Measurements from ENCODE around the gene KIAA0825. TPM values are rescaled to one million over a fixed set of nuclear protein-coding genes. Genes with fewer than 3 reads are reported as not detected.

KIAA0825 gene
- polyA plus RNA-seq, 3 donors: 0.56 to 1.3 (median 0.89) TPM

GRCh38 chr5:94228791-94229190 lies 389.6 kb downstream of the KIAA0825 start:
- peaks cover 1 to 15% (median 4%) of the 10 kb centered on the region in 7 donors for H3K9me3 Mint-ChIP-seq
- no peaks in the 10 kb centered on the region for H3K79me2 ChIP-seq (ENCODE audit: insufficient read depth, low read length)
- no peak overlapping the region for H3K4me3 ChIP-seq (replicated peaks in 1 of 3; ENCODE audit: low read depth in 2 of 3, low read length in 3 of 3)
- no peak overlapping the region for H3K27ac Mint-ChIP-seq
- no peak for DNase-seq
- intact Hi-C loops (cut with micrococcal nuclease): no loop called here
- H3K4me2 ChIP-seq (replicated peaks; ENCODE audit: extremely low read depth, low read length, poor library complexity, severe bottlenecking): no peak overlapping the region
- H4K20me1 ChIP-seq (ENCODE audit: insufficient read depth, low read length): no peaks in the 10 kb centered on the region
- H3K4me1 ChIP-seq (ENCODE audit: control insufficient read depth in 1 of 2, insufficient read depth in 2 of 2, low read length in 2 of 2): no peaks in the 10 kb centered on the region
- TF ChIP-seq CTCF (IDR thresholded peaks at IDR 0.05): no peak
- H3K27me3 Mint-ChIP-seq (ENCODE audit: low read depth in 3 of 3): no peaks in the 10 kb centered on the region
- no peak overlapping the region for H3K9ac ChIP-seq (ENCODE audit: insufficient read depth, low read length, poor library complexity, severe bottlenecking)
- no peak overlapping the region for H3K27ac ChIP-seq (ENCODE audit: low read depth in 1 of 2, low read length in 2 of 2)
- no peaks in the 10 kb centered on the region for H3K27me3 ChIP-seq (ENCODE audit: control insufficient read depth in 2 of 2, insufficient read depth in 2 of 2, low read length in 2 of 2)
- H3K9me3 ChIP-seq (replicated peaks in 1 of 2; ENCODE audit: control insufficient read depth in 1 of 2, insufficient read depth in 1 of 2, low read length in 2 of 2): no peaks in the 10 kb centered on the region
- H2AFZ ChIP-seq (ENCODE audit: insufficient read depth, low read depth, low read length, poor library complexity, severe bottlenecking): no peak overlapping the region
- H3K4me1 Mint-ChIP-seq: no peaks in the 10 kb centered on the region
- no peak overlapping the region for H3K4me3 Mint-ChIP-seq
- H3K36me3 ChIP-seq (replicated peaks in 1 of 2; ENCODE audit: control insufficient read depth in 1 of 2, insufficient read depth in 2 of 2, low read length in 2 of 2): no peaks in the 10 kb centered on the region
- H3K36me3 Mint-ChIP-seq: no peaks in the 10 kb centered on the region

GRCh38 chr5:94223235-94223634 lies 395.2 kb downstream of the KIAA0825 start:
- no peak overlapping the region for H3K27ac Mint-ChIP-seq

More at GRCh38 chr5:94223235-94223634, 395.2 kb downstream of the KIAA0825 start:
- no peaks in the 10 kb centered on the region for H3K36me3 ChIP-seq (replicated peaks in 1 of 2; ENCODE audit: control insufficient read depth in 1 of 2, insufficient read depth in 2 of 2, low read length in 2 of 2)
- H3K4me1 ChIP-seq (ENCODE audit: control insufficient read depth in 1 of 2, insufficient read depth in 2 of 2, low read length in 2 of 2): no peaks in the 10 kb centered on the region
- no peaks in the 10 kb centered on the region for H3K9me3 ChIP-seq (replicated peaks in 1 of 2; ENCODE audit: control insufficient read depth in 1 of 2, insufficient read depth in 1 of 2, low read length in 2 of 2)
- no peak for DNase-seq
- H3K4me1 Mint-ChIP-seq: no peaks in the 10 kb centered on the region
- no peaks in the 10 kb centered on the region for H4K20me1 ChIP-seq (ENCODE audit: insufficient read depth, low read length)
- WGBS (ENCODE audit: insufficient coverage): no CpG with 5 or more reads among the region's 2 CpGs
- intact Hi-C loops (cut with micrococcal nuclease): no loop called here
- H3K9ac ChIP-seq (ENCODE audit: insufficient read depth, low read length, poor library complexity, severe bottlenecking): no peak overlapping the region
- H3K9me3 Mint-ChIP-seq: peaks cover 0 to 7% (median under 1%) of the 10 kb centered on the region in 7 donors
- no peak overlapping the region for H3K4me2 ChIP-seq (replicated peaks; ENCODE audit: extremely low read depth, low read length, poor library complexity, severe bottlenecking)
- no peak overlapping the region for H3K4me3 ChIP-seq (replicated peaks in 1 of 3; ENCODE audit: low read depth in 2 of 3, low read length in 3 of 3)
- no peak overlapping the region for H3K4me3 Mint-ChIP-seq
- H3K36me3 Mint-ChIP-seq: no peaks in the 10 kb centered on the region
- no peak overlapping the region for H2AFZ ChIP-seq (ENCODE audit: insufficient read depth, low read depth, low read length, poor library complexity, severe bottlenecking)
- H3K27ac ChIP-seq (ENCODE audit: low read depth in 1 of 2, low read length in 2 of 2): no peak overlapping the region
- no peaks in the 10 kb centered on the region for H3K27me3 Mint-ChIP-seq (ENCODE audit: low read depth in 3 of 3)
- H3K79me2 ChIP-seq (ENCODE audit: insufficient read depth, low read length): no peaks in the 10 kb centered on the region
- H3K27me3 ChIP-seq (ENCODE audit: control insufficient read depth in 2 of 2, insufficient read depth in 2 of 2, low read length in 2 of 2): no peaks in the 10 kb centered on the region
- no peak for TF ChIP-seq CTCF (IDR thresholded peaks at IDR 0.05)

Measured in CD14-positive monocyte (primary cell).